Suprapubic skin (tissue), 4 donors: ENCODE results near the gene CHMP2A.

Experiments used
- POLR2A ChIP-seq, 2 donors: fragments of 450-650 bp; IDR thresholded peaks; one replicate each; pipeline ENCODE4 v1.6.1; 2017; ENCODE audit warnings: antibody characterized with exemption in 2 of 2, mild to moderate bottlenecking in 2 of 2, moderate library complexity in 2 of 2
- POLR2AphosphoS5 ChIP-seq, 3 donors: sonication (generic); formaldehyde crosslinking; IDR thresholded peaks; one replicate each; pipeline ENCODE4 v1.6.1; 2017; ENCODE audit warnings: antibody characterized with exemption in 3 of 3
- TF ChIP-seq, protein P1 (sequence below), 2 donors: fragments of 200-600 bp in 1 of 2; fragments of 450-650 bp in 1 of 2; sonication (generic) in 1 of 2; IDR thresholded peaks; one replicate each; pipeline ENCODE4 v1.5.1; 2016 to 2019; ENCODE audit warnings: antibody characterized with exemption in 2 of 2, mild to moderate bottlenecking in 1 of 2, moderate library complexity in 1 of 2

DNA sequence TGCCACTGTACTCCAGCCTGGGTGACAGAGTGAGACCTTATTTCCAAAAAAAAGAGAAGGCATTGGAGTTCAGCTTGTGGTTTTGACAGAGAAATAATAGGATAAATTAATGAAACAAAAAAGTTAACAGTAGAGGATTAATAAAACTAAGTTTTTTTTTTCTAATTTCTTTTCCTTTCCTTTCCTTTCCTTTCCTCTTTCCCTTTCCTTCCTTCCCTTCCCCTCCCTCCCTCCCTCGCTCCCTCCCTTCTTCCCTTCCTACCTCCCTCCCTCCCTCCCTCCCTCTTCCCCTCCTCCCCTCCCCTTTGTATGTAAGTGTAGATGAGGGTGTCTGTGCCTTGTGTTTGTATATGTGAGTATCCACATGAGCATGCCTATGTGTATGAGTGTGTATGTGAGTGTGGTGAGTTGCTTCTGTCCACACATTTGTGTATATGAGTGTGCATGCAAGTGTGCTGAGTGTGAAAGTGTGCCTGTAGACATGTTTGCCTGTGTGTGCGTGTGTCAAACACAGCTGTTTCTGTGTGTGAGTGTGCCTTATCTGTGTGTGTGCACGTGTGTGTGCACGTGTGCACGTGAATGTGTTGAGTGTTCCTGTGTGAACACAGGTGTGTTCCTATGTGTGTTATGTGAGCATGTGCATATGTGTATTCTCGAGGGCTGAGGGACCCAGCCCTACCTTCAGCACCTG, 30.7 kb upstream of the CHMP2A start:
- TF ChIP-seq, protein P1, sequence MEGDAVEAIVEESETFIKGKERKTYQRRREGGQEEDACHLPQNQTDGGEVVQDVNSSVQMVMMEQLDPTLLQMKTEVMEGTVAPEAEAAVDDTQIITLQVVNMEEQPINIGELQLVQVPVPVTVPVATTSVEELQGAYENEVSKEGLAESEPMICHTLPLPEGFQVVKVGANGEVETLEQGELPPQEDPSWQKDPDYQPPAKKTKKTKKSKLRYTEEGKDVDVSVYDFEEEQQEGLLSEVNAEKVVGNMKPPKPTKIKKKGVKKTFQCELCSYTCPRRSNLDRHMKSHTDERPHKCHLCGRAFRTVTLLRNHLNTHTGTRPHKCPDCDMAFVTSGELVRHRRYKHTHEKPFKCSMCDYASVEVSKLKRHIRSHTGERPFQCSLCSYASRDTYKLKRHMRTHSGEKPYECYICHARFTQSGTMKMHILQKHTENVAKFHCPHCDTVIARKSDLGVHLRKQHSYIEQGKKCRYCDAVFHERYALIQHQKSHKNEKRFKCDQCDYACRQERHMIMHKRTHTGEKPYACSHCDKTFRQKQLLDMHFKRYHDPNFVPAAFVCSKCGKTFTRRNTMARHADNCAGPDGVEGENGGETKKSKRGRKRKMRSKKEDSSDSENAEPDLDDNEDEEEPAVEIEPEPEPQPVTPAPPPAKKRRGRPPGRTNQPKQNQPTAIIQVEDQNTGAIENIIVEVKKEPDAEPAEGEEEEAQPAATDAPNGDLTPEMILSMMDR (IDR thresholded peaks at IDR 0.05), result no peak
- TF ChIP-seq POLR2A (IDR thresholded peaks at IDR 0.05) (no peak), POLR2AphosphoS5 (IDR thresholded peaks at IDR 0.05) (no peak)
